ENCODE results near the gene SEL1L2.

DNA sequence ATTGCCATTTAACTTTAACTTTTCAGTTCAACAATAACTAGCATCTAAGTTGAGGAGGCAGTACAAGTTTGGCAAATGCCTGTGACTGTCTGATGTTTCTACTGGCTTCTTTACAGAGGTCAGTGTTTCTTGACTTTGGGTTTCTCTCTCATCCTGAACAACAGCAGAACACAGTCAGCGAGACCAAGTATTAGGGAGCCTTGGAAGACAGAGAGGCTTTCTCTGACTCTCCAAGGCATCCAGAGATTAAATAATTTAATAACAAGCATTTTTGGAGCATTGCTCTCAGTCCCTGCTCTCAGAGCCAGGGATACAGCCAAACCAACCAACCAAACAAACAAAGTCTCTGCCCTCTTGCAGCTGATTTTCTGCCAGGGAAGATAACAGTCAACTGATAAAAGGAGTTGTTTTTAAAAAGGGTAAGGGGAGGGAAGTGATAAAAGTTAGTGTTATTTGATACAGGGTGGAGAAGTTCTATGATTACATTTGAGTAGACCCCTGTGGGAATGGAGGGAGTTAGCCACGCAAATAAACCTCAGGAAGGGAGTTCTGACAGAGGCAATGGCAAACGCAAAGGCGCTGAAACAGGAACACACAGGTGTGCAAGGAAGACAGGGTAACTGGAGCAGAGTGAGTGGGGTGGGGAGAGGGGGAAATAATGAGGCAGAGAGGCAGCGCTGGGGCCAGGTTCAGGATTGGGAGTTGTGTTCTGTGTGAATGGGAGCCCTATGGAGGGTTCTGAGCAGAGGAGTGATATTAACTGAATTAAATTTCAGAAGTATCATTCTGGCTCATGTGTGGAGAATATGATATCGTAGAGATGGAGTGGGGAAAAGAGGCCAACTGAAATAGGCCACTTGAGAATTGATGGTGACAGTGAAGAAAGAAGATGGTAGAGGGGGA, 55.2 kb downstream of the SEL1L2 start:
- TF ChIP-seq, protein P1, sequence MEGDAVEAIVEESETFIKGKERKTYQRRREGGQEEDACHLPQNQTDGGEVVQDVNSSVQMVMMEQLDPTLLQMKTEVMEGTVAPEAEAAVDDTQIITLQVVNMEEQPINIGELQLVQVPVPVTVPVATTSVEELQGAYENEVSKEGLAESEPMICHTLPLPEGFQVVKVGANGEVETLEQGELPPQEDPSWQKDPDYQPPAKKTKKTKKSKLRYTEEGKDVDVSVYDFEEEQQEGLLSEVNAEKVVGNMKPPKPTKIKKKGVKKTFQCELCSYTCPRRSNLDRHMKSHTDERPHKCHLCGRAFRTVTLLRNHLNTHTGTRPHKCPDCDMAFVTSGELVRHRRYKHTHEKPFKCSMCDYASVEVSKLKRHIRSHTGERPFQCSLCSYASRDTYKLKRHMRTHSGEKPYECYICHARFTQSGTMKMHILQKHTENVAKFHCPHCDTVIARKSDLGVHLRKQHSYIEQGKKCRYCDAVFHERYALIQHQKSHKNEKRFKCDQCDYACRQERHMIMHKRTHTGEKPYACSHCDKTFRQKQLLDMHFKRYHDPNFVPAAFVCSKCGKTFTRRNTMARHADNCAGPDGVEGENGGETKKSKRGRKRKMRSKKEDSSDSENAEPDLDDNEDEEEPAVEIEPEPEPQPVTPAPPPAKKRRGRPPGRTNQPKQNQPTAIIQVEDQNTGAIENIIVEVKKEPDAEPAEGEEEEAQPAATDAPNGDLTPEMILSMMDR (IDR thresholded peaks at IDR 0.05; ENCODE audit: low read length) = no peak
- TF ChIP-seq EZH2 (optimal IDR thresholded peaks at IDR 0.05; ENCODE audit: low read depth, low read length) = no peak
